ENCODE results near the gene BUD13.

DNA sequence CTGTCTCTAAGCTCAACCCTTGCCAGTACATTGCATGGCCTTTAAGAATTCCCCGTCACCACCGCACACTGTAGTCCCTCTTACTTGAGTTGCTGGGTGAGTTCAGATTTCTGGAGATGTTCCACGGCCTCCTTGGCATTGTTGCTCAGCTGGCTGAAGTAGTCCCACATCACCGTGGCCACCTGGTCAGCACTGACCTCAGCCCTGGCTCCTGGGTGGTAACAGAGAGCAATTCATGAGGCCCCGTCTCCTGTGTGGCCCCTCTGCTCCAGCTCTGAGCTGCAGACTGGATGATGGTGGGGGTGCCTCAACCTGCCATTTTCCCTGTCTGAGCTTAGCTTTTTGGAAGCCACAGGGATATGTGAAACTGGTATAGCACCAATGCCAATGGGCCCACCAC lies 49.8 kb upstream of the BUD13 start:
- no peak for TF ChIP-seq REST (IDR thresholded peaks at IDR 0.05; ENCODE audit: insufficient read depth in 1 of 2, low read depth in 2 of 2, low read length in 2 of 2)
- no peak for TF ChIP-seq TAF1 (IDR thresholded peaks at IDR 0.05; ENCODE audit: borderline replicate concordance, insufficient read depth, low read length)
- no peak for TF ChIP-seq SIN3A (IDR thresholded peaks at IDR 0.05; ENCODE audit: borderline replicate concordance, insufficient read depth, low read length)
